OCI-LY7 (cell line): ENCODE data around the gene GPR139. TPM values are rescaled to one million over a fixed set of nuclear protein-coding genes. Genes with fewer than 3 reads are reported as not detected.

ENCODE experiments used
- BruUV-seq: library from RNA; stranded (reverse); fragments of 400-500 nt; replicated peaks from 2 replicates; lab custom pipeline; 2021; lab: Mats Ljungman, UMichigan
- CTCF ChIA-PET: fragments of 300-600 bp; sonication (Branson Sonifier 250); formaldehyde crosslinking; loops from one replicate; lab custom pipeline; 2022; ENCODE audit warnings: antibody characterized with exemption; ENCODE audit not compliant: unreplicated experiment; lab: Charles Lee
- POLR2A ChIA-PET: fragments of 300-600 bp; sonication (Branson Sonifier 250); formaldehyde crosslinking; loops from one replicate; lab custom pipeline; 2022; ENCODE audit warnings: antibody characterized with exemption; lab: Charles Lee
- DNase-seq: peaks from one replicate; pipeline ENCODE4 v3.0.0-alpha.2; 2015; ENCODE audit warnings: low spot score
- H2AFZ ChIP-seq: fragments of 200-600 bp; sonication (generic), shearing (Covaris generic); 2 replicates; pipeline ENCODE4 v1.6.1; 2014; ENCODE audit warnings: mild to moderate bottlenecking, antibody characterized with exemption, low read length, moderate library complexity
- H3K27ac ChIP-seq: fragments of 200-600 bp; sonication (generic); 2 replicates; pipeline ENCODE4 v1.5.1; 2014; ENCODE audit warnings: mixed run types, low read depth, mild to moderate bottlenecking, moderate library complexity, low read length, inconsistent platforms; ENCODE audit not compliant: poor library complexity, severe bottlenecking
- H3K36me3 ChIP-seq: fragments of 200-600 bp; sonication (generic); 2 replicates; pipeline ENCODE4 v1.6.1; 2014; ENCODE audit warnings: mild to moderate bottlenecking, antibody characterized with exemption, low read length, moderate library complexity, mixed read lengths; ENCODE audit not compliant: insufficient read depth
- H3K4me1 ChIP-seq: fragments of 200-600 bp; sonication (generic); 2 replicates; pipeline ENCODE4 v1.5.1; 2014; ENCODE audit warnings: mild to moderate bottlenecking, low read length; ENCODE audit not compliant: insufficient read depth, poor library complexity, severe bottlenecking
- H3K4me2 ChIP-seq: fragments of 200-600 bp; sonication (generic); 2 replicates; pipeline ENCODE4 v1.6.1; 2014; ENCODE audit warnings: mild to moderate bottlenecking, low read length
- H3K4me3 ChIP-seq: fragments of 200-600 bp; sonication (generic); 2 replicates; pipeline ENCODE4 v1.5.1; 2014; ENCODE audit warnings: mild to moderate bottlenecking, low read depth, low read length; ENCODE audit not compliant: poor library complexity, severe bottlenecking
- H3K79me2 ChIP-seq: fragments of 200-600 bp; sonication (generic); 2 replicates; pipeline ENCODE4 v1.6.1; 2016; ENCODE audit warnings: low read depth, mild to moderate bottlenecking, low read length, moderate library complexity, mixed read lengths; ENCODE audit not compliant: insufficient read depth
- H3K9me2 ChIP-seq: fragments of 200-600 bp; sonication (generic); 2 replicates; pipeline ENCODE4 v1.6.1; 2016; ENCODE audit warnings: mild to moderate bottlenecking, low read length, mixed read lengths; ENCODE audit not compliant: insufficient read depth
- H3K9me3 ChIP-seq: fragments of 200-600 bp; sonication (generic); 2 replicates; pipeline ENCODE4 v1.6.1; 2014; ENCODE audit warnings: mild to moderate bottlenecking, mixed run types, low read length, mixed read lengths
- H4K20me1 ChIP-seq: fragments of 200-600 bp; sonication (generic); 2 replicates; pipeline ENCODE4 v1.6.1; 2014; ENCODE audit warnings: mild to moderate bottlenecking, antibody characterized with exemption, low read length, moderate library complexity, mixed read lengths; ENCODE audit not compliant: insufficient read depth
- CTCF ChIP-seq: fragments of 200-600 bp; sonication (generic); conservative IDR thresholded peaks from 2 replicates; pipeline ENCODE4 v1.5.1; 2014; ENCODE audit warnings: mild to moderate bottlenecking, antibody characterized with exemption, low read length, moderate library complexity, mixed read lengths
- EZH2phosphoT487 ChIP-seq: fragments of 200-600 bp; sonication (generic); IDR thresholded peaks from 2 replicates; pipeline ENCODE4 v1.6.1; 2018; ENCODE audit warnings: low read depth, borderline replicate concordance, mild to moderate bottlenecking, mixed run types, antibody characterized with exemption, low read length, moderate library complexity, mixed read lengths
- intact Hi-C: fragments of 100-400 bp; cut with micrococcal nuclease; formaldehyde crosslinking; loops from one replicate; pipeline ENCODE4 v1.10.0; 2022; ENCODE audit not compliant: unreplicated experiment
- total RNA-seq, 2 experiments: library from RNA; depleted of rRNA in 1 of 2; stranded (reverse); fragments of >200 nt in 1 of 2; shearing (Covaris generic) in 1 of 2; gene quantifications; 2 replicates each; pipeline ENCODE4 v1.2.3, GENCODE V29; 2014 to 2022

The GPR139 gene
- total RNA-seq, 2 experiments from 2014 or later: not detected

GRCh38 chr16:20114356-20114755 lies 40.7 kb upstream of the GPR139 start:
- no peaks in the 10 kb centered on the region for H3K79me2 ChIP-seq
- intact Hi-C loops: no loop called here
- H3K9me2 ChIP-seq: no peaks in the 10 kb centered on the region
- no peak overlapping the region for H2AFZ ChIP-seq
- no peak overlapping the region for H3K4me3 ChIP-seq
- H3K4me1 ChIP-seq: no peaks in the 10 kb centered on the region
- DNase-seq: no peak
- no TSS peak for BruUV-seq
- POLR2A ChIA-PET: no interaction called here
- H3K9me3 ChIP-seq: no peaks in the 10 kb centered on the region
- CTCF ChIA-PET: no interaction called here
- no peaks in the 10 kb centered on the region for H3K36me3 ChIP-seq
- no peak for TF ChIP-seq EZH2phosphoT487
- TF ChIP-seq CTCF: no peak
- H3K27ac ChIP-seq: no peak overlapping the region
- no peaks in the 10 kb centered on the region for H4K20me1 ChIP-seq
- H3K4me2 ChIP-seq: no peak overlapping the region

- Histone ChIP-seq H3K4me2 (no peak overlapping the region), H3K4me1 (no peaks in the 10 kb centered on the region), H3K4me3 (no peak overlapping the region), H3K9me2 (no peaks in the 10 kb centered on the region), H2AFZ (no peak overlapping the region), H4K20me1 (no peaks in the 10 kb centered on the region), H3K36me3 (no peaks in the 10 kb centered on the region), H3K9me3 (no peaks in the 10 kb centered on the region), H3K79me2 (no peaks in the 10 kb centered on the region), H3K27ac (no peak overlapping the region)
- intact Hi-C loops: no loop called here
- BruUV-seq: no TSS peak
- CTCF ChIA-PET: no interaction called here
- POLR2A ChIA-PET: no interaction called here
- DNase-seq: no peak
- TF ChIP-seq EZH2phosphoT487 (no peak), CTCF (no peak)
These were observed 37.5 kb upstream of the GPR139 start for GRCh38 chr16:20111143-20111542.

- Histone ChIP-seq H3K9me2 (no peaks in the 10 kb centered on the region), H3K27ac (no peak overlapping the region), H3K4me3 (no peak overlapping the region), H3K4me1 (no peaks in the 10 kb centered on the region), H3K79me2 (no peaks in the 10 kb centered on the region), H3K9me3 (no peaks in the 10 kb centered on the region), H3K36me3 (no peaks in the 10 kb centered on the region), H2AFZ (no peak overlapping the region), H3K4me2 (no peak overlapping the region), H4K20me1 (no peaks in the 10 kb centered on the region)
- no TSS peak for BruUV-seq
- ChIA-PET CTCF (no interaction called here), POLR2A (no interaction called here)
- DNase-seq: no peak
- intact Hi-C loops: no loop called here
- no peak for TF ChIP-seq EZH2phosphoT487
- TF ChIP-seq CTCF: no peak
These were observed 33.4 kb upstream of the GPR139 start for GRCh38 chr16:20107083-20107482.
